HG03565 (cell line): ENCODE data around the gene ZFP28.

Source experiments
- ATAC-seq: cut with Tn5 transposase; IDR thresholded peaks from one replicate; pipeline ENCODE4 v1.9.1; 2021; ENCODE audit warnings: mild to moderate bottlenecking, moderate library complexity; ENCODE audit not compliant: unreplicated experiment

Gene ZFP28

DNA sequence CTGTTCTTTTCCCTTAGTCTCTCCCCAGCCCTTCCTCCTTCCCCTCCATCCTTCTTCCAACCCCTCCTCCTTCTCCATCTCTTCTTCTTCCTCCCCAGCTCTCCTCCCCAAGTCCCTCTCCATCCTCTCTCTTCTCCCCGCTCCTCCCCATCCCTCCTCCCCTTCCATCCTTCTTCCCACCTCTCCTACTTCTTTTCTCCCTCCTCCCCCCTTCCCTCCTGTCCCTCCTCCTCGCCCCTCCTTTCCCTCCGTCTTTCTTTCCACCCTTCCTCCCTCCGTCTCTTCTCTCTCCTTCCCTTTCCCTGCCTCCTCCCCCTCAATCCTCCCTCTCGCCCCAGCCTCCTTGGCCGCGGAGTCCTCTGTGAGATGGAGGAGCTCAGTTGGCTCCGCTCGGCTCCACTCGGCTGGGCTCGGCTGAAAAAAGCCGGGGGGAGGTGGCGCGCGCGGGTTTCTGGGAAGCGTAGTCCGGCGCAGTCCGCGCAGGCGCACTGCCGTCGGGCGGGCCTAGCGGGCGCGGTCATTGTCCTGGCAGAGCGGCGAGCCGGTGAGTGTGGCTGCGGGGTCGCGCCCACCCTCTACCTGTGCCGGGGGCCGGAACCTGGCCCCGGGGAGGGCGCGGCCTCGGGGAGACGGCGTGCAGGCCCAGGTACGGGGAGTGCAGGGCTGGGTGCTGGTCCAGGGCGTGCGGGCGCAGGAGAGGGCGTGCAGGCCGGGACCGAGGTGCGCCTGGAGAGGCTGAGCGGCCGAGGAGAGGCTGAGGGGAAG lies 56.2 kb downstream of the ZFP28 start, which contains the start of gene ZNF71:
Gene ZNF71, plus strand, starts transcription at position 520 of the 765 bp plus-strand sequence. CDS start 6,257 bp downstream, outside the sequence.
- ATAC-seq: peak; percentile 87

- no peak for ATAC-seq
These were observed 56.8 kb downstream of the ZFP28 start for GRCh38 chr19:56595548-56595899.

DNA sequence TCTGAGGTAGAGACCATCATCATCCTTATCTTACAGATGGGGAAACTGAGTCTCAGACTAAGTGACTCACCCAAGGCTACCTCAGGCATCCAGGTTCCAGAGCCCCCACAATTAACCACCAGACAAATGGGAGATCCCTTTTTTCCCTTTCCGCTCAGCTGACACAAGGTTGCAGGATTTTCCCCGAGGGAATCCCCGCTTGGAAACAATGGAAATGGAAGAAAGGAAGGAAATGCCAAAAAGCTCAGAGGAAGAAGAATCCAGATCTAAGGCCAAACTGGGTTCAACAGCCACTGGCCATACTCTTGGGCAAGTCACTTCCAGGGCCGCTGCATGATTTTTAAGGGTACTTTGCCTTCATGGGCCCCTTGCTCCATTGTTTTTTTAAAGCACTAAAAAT lies 57.9 kb downstream of the ZFP28 start:
- no peak for ATAC-seq

- no peak for ATAC-seq
These were observed 58.9 kb downstream of the ZFP28 start for GRCh38 chr19:56597696-56598095.

DNA sequence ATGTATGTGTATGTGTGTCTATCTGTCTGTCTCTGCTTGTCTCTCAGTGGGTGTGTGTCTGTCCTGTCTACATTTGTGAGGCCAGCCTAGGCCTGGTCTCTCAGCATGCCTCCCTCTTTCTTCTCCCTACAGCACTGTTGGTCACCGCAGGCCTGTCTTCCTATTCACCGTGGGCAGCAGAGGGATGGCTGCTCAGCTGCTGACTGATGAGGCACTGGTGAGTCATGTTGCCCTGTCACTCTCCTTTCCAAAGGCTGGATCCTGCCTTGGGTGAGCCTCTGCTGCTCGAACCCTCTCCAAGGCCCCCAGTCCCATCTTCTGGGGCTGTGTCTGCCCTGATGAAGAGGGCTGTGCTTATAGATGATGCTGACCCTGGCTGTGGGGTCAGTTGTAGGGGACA lies 62.6 kb downstream of the ZFP28 start:
- no peak for ATAC-seq

GRCh38 chr19:56603829-56604228 lies 65.1 kb downstream of the ZFP28 start:
- no peak for ATAC-seq
